Smooth muscle cell (in vitro differentiated cells): ENCODE measurements around the gene BCL2L2. TPM values are rescaled to one million over a fixed set of nuclear protein-coding genes. Genes with fewer than 3 reads are reported as not detected.
A peak's percentile ranks its signal among the peaks of the same experiment; 100 is the strongest.

ENCODE experiments used
- DNase-seq: peaks from one replicate; lab custom pipeline; 2025; ENCODE audit not compliant: unreplicated experiment; lab: John Stamatoyannopoulos, UW
- H2AFZ ChIP-seq: fragments of 200-600 bp; sonication (generic); 2 replicates; pipeline ENCODE4 v1.6.0; 2016; ENCODE audit warnings: antibody characterized with exemption, low read depth, mild to moderate bottlenecking
- H3F3A ChIP-seq: fragments of 200-600 bp; sonication (generic); 2 replicates; pipeline ENCODE4 v1.6.0; 2017; ENCODE audit warnings: antibody characterized with exemption, low read depth
- H3K27ac ChIP-seq: fragments of 200-600 bp; sonication (generic); 2 replicates; pipeline ENCODE4 v1.5.1; 2016; ENCODE audit warnings: low read depth, mild to moderate bottlenecking
- H3K27me3 ChIP-seq: fragments of 200-600 bp; sonication (generic); 2 replicates; pipeline ENCODE4 v1.6.1; 2016; ENCODE audit warnings: low read depth, mild to moderate bottlenecking
- H3K36me3 ChIP-seq: fragments of 200-600 bp; sonication (generic); 2 replicates; pipeline ENCODE4 v1.5.1; 2016; ENCODE audit warnings: low read depth
- H3K4me1 ChIP-seq: fragments of 200-600 bp; sonication (generic); 2 replicates; pipeline ENCODE4 v1.5.1; 2016; ENCODE audit warnings: low read depth
- H3K4me2 ChIP-seq: fragments of 200-600 bp; sonication (generic); 2 replicates; pipeline ENCODE4 v1.6.0; 2016; ENCODE audit warnings: mild to moderate bottlenecking
- H3K4me3 ChIP-seq: fragments of 200-600 bp; sonication (generic); 2 replicates; pipeline ENCODE4 v1.5.1; 2016; ENCODE audit warnings: mild to moderate bottlenecking
- H3K79me2 ChIP-seq: fragments of 200-600 bp; sonication (generic); 2 replicates; pipeline ENCODE4 v1.6.0; 2016; ENCODE audit warnings: low read depth, mild to moderate bottlenecking
- H3K9ac ChIP-seq: fragments of 200-600 bp; sonication (generic); 2 replicates; pipeline ENCODE4 v1.6.0; 2016; ENCODE audit warnings: low read depth
- H3K9me3 ChIP-seq: fragments of 200-600 bp; sonication (generic); replicated peaks from 2 replicates; pipeline ENCODE4 v1.5.1; 2016; ENCODE audit warnings: low read depth
- H4K20me1 ChIP-seq: fragments of 200-600 bp; sonication (generic); 2 replicates; pipeline ENCODE4 v1.6.0; 2016; ENCODE audit warnings: low read depth
- CTCF ChIP-seq: fragments of 200-600 bp; sonication (generic); IDR thresholded peaks from 2 replicates; pipeline ENCODE4 v1.5.1; 2017; ENCODE audit warnings: borderline replicate concordance, mild to moderate bottlenecking, antibody characterized with exemption; ENCODE audit not compliant: insufficient read depth, poor library complexity, severe bottlenecking
- WGBS: methylation state at CpG from one replicate; pipeline ENCODE4 v1.1.7; 2016; ENCODE audit warnings: low lambda C conversion rate; 5-methylcytosine and 5-hydroxymethylcytosine counted together
- polyA plus RNA-seq: library from polyadenylated mRNA; unstranded; fragments of >200 nt; fragmentation: Nextera tagmentation; extraction: Ambion mirVana; gene quantifications from 2 replicates; pipeline ENCODE4 v1.2.1, GENCODE V29; 2016
- total RNA-seq: library from RNA; depleted of rRNA; stranded (reverse); fragments of >200 nt; gene quantifications from 2 replicates; pipeline ENCODE4 v1.2.3, GENCODE V29; 2014

BCL2L2 gene
- total and polyA plus RNA-seq, 2 experiments from 2014 or later, result 1.6 to 11.7 TPM

- peaks cover 33% of the 10 kb centered on the region for H4K20me1 ChIP-seq
- H2AFZ ChIP-seq, result peak within 1 kb of the TSS; percentile 62
- H3K4me2 ChIP-seq, result peak within 1 kb of the TSS; percentile 95
- H3K79me2 ChIP-seq, result peaks cover 34% of the 10 kb centered on the region
- H3K27me3 ChIP-seq, result no peaks in the 10 kb centered on the region
- H3K9me3 ChIP-seq, result no peaks in the 10 kb centered on the region
- H3K4me1 ChIP-seq, result peaks cover 19% of the 10 kb centered on the region
- peak; percentile 92 for DNase-seq
- H3K4me3 ChIP-seq, result peak within 1 kb of the TSS; percentile 92
- H3K36me3 ChIP-seq, result peaks cover 3% of the 10 kb centered on the region
- H3K27ac ChIP-seq, result peak within 1 kb of the TSS; percentile 98
- H3K9ac ChIP-seq, result peak within 1 kb of the TSS; percentile 99
- 7% methylated on average over 50 of the region's 63 CpGs for WGBS
- TF ChIP-seq CTCF, result no peak
- peaks cover 46% of the 10 kb centered on the region for H3F3A ChIP-seq
Observed at GRCh38 chr14:23320584-23321571, 14.2 kb downstream of the BCL2L2 start, which contains the start of gene PABPN1. Gene PABPN1 (plus strand): TSS chr14:23321457. CDS start chr14:23321470, 13 bp downstream.

- Histone ChIP-seq H3K4me3 (peak overlapping the region; percentile 92), H2AFZ (no peak overlapping the region), H4K20me1 (peaks cover 33% of the 10 kb centered on the region), H3K36me3 (peaks cover 3% of the 10 kb centered on the region), H3K4me1 (peaks cover 19% of the 10 kb centered on the region), H3F3A (peaks cover 54% of the 10 kb centered on the region), H3K27me3 (no peaks in the 10 kb centered on the region), H3K9me3 (no peaks in the 10 kb centered on the region), H3K79me2 (peaks cover 34% of the 10 kb centered on the region), H3K27ac (peak overlapping the region; percentile 98), H3K4me2 (peak overlapping the region; percentile 95), H3K9ac (peak overlapping the region; percentile 99)
- DNase-seq, result peak; percentile 45
- TF ChIP-seq CTCF, result peak; percentile 5
- WGBS, result 1% methylated on average over 37 of the region's 64 CpGs
Observed at GRCh38 chr14:23321572-23322547, 15.2 kb downstream of the BCL2L2 start.

- H3K27ac ChIP-seq, result peak overlapping the region; percentile 98
- H3K4me3 ChIP-seq, result peak overlapping the region; percentile 92
- peaks cover 54% of the 10 kb centered on the region for H3F3A ChIP-seq
- H3K36me3 ChIP-seq, result no peaks in the 10 kb centered on the region
- peak overlapping the region; percentile 99 for H3K9ac ChIP-seq
- WGBS, result 61% methylated on average over 10 of the region's 10 CpGs
- H3K79me2 ChIP-seq, result peaks cover 28% of the 10 kb centered on the region
- H3K4me2 ChIP-seq, result peak overlapping the region; percentile 95
- no peaks in the 10 kb centered on the region for H3K27me3 ChIP-seq
- no peak overlapping the region for H2AFZ ChIP-seq
- peaks cover 33% of the 10 kb centered on the region for H4K20me1 ChIP-seq
- TF ChIP-seq CTCF, result no peak
- peaks cover 19% of the 10 kb centered on the region for H3K4me1 ChIP-seq
- no peaks in the 10 kb centered on the region for H3K9me3 ChIP-seq
- DNase-seq, result no peak
Observed at GRCh38 chr14:23322568-23323517, 16.2 kb downstream of the BCL2L2 start.
